Coronary artery (tissue), 2 donors: Measurements from ENCODE around the gene PRKCE.

ENCODE experiments used
- DNase-seq: peaks from one replicate; pipeline ENCODE4 v3.0.0-alpha.2; 2017; ENCODE audit warnings: low spot score
- H3K27ac ChIP-seq, 2 donors: fragments of 200-600 bp; sonication (generic); one replicate each; pipeline ENCODE4 v1.5.1; 2016 to 2019
- H3K4me3 ChIP-seq: fragments of 200-600 bp; sonication (generic); 2 replicates; pipeline ENCODE4 v1.5.1; 2016; ENCODE audit warnings: mild to moderate bottlenecking, moderate library complexity
- TF ChIP-seq, protein P1 (sequence below): fragments of 200-600 bp; sonication (generic); IDR thresholded peaks from one replicate; pipeline ENCODE4 v1.5.1; 2019; ENCODE audit warnings: antibody characterized with exemption

PRKCE gene

GRCh38 chr2:45611020-45611859, 40.2 kb upstream of the PRKCE start, which contains the start of gene SRBD1:
Gene SRBD1 (minus strand): TSS chr2:45611267. CDS start chr2:45605441, 5,826 bp downstream.
- Histone ChIP-seq H3K4me3 (peak within 1 kb of the TSS; percentile 77), H3K27ac (peak within 1 kb of the TSS; percentile 77 to 82)
- peak; percentile 95 for DNase-seq
- TF ChIP-seq, protein P1, sequence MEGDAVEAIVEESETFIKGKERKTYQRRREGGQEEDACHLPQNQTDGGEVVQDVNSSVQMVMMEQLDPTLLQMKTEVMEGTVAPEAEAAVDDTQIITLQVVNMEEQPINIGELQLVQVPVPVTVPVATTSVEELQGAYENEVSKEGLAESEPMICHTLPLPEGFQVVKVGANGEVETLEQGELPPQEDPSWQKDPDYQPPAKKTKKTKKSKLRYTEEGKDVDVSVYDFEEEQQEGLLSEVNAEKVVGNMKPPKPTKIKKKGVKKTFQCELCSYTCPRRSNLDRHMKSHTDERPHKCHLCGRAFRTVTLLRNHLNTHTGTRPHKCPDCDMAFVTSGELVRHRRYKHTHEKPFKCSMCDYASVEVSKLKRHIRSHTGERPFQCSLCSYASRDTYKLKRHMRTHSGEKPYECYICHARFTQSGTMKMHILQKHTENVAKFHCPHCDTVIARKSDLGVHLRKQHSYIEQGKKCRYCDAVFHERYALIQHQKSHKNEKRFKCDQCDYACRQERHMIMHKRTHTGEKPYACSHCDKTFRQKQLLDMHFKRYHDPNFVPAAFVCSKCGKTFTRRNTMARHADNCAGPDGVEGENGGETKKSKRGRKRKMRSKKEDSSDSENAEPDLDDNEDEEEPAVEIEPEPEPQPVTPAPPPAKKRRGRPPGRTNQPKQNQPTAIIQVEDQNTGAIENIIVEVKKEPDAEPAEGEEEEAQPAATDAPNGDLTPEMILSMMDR, result no peak

- TF ChIP-seq, protein P1, result no peak
- no peak overlapping the region for H3K4me3 ChIP-seq
- H3K27ac ChIP-seq, result no peak overlapping the region
- no peak for DNase-seq
Measured at GRCh38 chr2:45612285-45612684, 39.2 kb upstream of the PRKCE start.

- TF ChIP-seq, protein P1, result no peak
- Histone ChIP-seq H3K4me3 (no peak overlapping the region), H3K27ac (no peak overlapping the region)
- no peak for DNase-seq
Measured at GRCh38 chr2:45612731-45613130, 38.7 kb upstream of the PRKCE start.

DNA sequence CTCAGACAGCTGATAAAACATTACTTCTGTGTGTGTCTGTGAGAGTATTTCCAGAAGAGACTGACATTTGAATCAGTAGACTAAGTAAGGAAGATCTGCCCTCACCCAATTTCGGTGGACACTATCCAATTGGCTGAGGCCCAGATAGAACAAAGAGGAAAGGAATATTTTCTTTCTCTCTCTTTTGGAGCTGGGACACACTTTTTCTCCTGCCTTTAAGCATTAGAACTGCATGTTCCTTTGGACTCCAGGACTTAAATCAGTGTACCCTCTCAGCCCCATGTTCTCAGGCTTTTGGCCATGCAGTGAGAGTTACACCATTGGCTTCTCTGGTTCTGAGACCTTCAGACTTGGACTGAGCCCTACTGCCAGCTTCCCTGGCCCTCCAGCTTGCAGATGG, 37.1 kb upstream of the PRKCE start:
- Histone ChIP-seq H3K27ac (peak overlapping the region in 1 of 2 donors; percentile 23), H3K4me3 (no peak overlapping the region)
- TF ChIP-seq, protein P1, result no peak
- no peak for DNase-seq

- Histone ChIP-seq H3K27ac (no peak overlapping the region), H3K4me3 (no peak overlapping the region)
- no peak for DNase-seq
- TF ChIP-seq, protein P1, result no peak
Measured at GRCh38 chr2:45614871-45615415, 36.5 kb upstream of the PRKCE start.

GRCh38 chr2:45616658-45617411, 34.6 kb upstream of the PRKCE start:
- H3K4me3 ChIP-seq, result no peak overlapping the region
- TF ChIP-seq, protein P1, result no peak

More at GRCh38 chr2:45616658-45617411, 34.6 kb upstream of the PRKCE start:
- DNase-seq, result no peak
- H3K27ac ChIP-seq, result no peak overlapping the region
